ENCODE measurements around the gene NUPR1.
"Not testable (repeated sequence)": the region's sequence is repeated elsewhere in the genome, so short reads cannot be mapped to it uniquely, and the experiment has no call there.

The NUPR1 gene

GRCh38 chr16:28549301-28549899 lies 10.6 kb upstream of the NUPR1 start:
- H3K27ac ChIP-seq, result no peak overlapping the region
- peak overlapping the region in 4 of 11 experiments; percentile 5 to 32 (median 18); a peak in 2 of 22 replicates for H3K4me2 ChIP-seq
- H4K20me1 ChIP-seq, result peaks cover 0 to 1% (median 0%) of the 10 kb centered on the region in 11 experiments; a peak in 4 of 22 replicates
- no peak overlapping the region for H3K4me3 ChIP-seq
- no peaks in the 10 kb centered on the region for H3K27me3 ChIP-seq
- peak overlapping the region in 1 of 11 experiments; percentile 4; a peak in 1 of 22 replicates for H3K9ac ChIP-seq
- H3K36me3 ChIP-seq, result no peaks in the 10 kb centered on the region
- TF ChIP-seq Cebpa-rat (IDR thresholded peaks at IDR 0.05), result no peak
- H3K4me1 ChIP-seq, result peaks cover 7 to 14% (median 9%) of the 10 kb centered on the region in 10 experiments
- H3K9me3 ChIP-seq (replicated peaks in 1 of 11), result no peaks in the 10 kb centered on the region

GRCh38 chr16:28548306-28548802 lies 9.6 kb upstream of the NUPR1 start:
- no peak overlapping the region for H3K9ac ChIP-seq
- H3K4me2 ChIP-seq, result no peak overlapping the region
- H3K4me1 ChIP-seq, result peaks cover 4 to 19% (median 8%) of the 10 kb centered on the region in 10 experiments
- no peaks in the 10 kb centered on the region for H3K27me3 ChIP-seq
- no peak overlapping the region for H3K4me3 ChIP-seq
- H3K9me3 ChIP-seq (replicated peaks in 1 of 11), result no peaks in the 10 kb centered on the region
- H3K27ac ChIP-seq, result no peak overlapping the region
- no peaks in the 10 kb centered on the region for H3K36me3 ChIP-seq
- TF ChIP-seq Cebpa-rat (IDR thresholded peaks at IDR 0.05), result no peak
- no peaks in the 10 kb centered on the region for H4K20me1 ChIP-seq

- no peaks in the 10 kb centered on the region for H3K27me3 ChIP-seq
- no peak overlapping the region for H3K27ac ChIP-seq
- no peaks in the 10 kb centered on the region for H3K9me3 ChIP-seq (replicated peaks in 1 of 11)
- peaks cover 0 to 26% (median 11%) of the 10 kb centered on the region in 10 experiments; a peak in 14 of 20 replicates for H3K4me1 ChIP-seq
- no peak for TF ChIP-seq Cebpa-rat (IDR thresholded peaks at IDR 0.05)
- H3K4me2 ChIP-seq, result no peak overlapping the region
- H4K20me1 ChIP-seq, result no peaks in the 10 kb centered on the region
- no peaks in the 10 kb centered on the region for H3K36me3 ChIP-seq
- no peak overlapping the region for H3K4me3 ChIP-seq
- no peak overlapping the region for H3K9ac ChIP-seq
These were observed 7.9 kb upstream of the NUPR1 start for GRCh38 chr16:28546626-28547025.

GRCh38 chr16:28545964-28546363 lies 7.2 kb upstream of the NUPR1 start:
- H3K4me3 ChIP-seq; H3K9ac ChIP-seq; H3K27ac ChIP-seq; H4K20me1 ChIP-seq; H3K27me3 ChIP-seq; H3K36me3 ChIP-seq; H3K9me3 ChIP-seq (replicated peaks in 1 of 11); H3K4me2 ChIP-seq: not testable (repeated sequence)
- H3K4me1 ChIP-seq, result peaks cover 0 to 26% (median 11%) of the 10 kb centered on the region in 10 experiments; a peak in 14 of 20 replicates

DNA sequence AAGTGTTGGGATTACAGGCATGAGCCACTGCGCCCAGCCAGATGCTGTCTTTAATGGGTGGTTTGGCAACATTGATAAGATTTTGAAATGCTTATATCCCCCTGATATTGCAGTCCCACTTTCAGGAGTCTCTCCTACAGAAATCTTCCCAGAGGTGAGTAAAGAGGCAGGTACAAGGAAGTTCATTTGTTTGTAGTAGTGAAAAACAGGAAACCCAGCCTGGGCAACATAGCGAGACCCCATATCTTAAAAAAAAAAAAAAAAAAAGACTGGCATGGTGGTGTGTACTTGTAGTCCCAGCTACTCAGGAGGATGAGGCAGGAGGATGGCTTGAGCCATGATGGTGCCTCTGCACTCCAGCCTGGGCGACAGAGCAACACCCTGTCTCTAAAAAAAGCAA lies 6.2 kb upstream of the NUPR1 start:
- no peak overlapping the region for H3K4me2 ChIP-seq
- no peaks in the 10 kb centered on the region for H3K36me3 ChIP-seq
- H3K4me1 ChIP-seq, result peaks cover 0 to 31% (median 11%) of the 10 kb centered on the region in 10 experiments; a peak in 14 of 20 replicates

DNA sequence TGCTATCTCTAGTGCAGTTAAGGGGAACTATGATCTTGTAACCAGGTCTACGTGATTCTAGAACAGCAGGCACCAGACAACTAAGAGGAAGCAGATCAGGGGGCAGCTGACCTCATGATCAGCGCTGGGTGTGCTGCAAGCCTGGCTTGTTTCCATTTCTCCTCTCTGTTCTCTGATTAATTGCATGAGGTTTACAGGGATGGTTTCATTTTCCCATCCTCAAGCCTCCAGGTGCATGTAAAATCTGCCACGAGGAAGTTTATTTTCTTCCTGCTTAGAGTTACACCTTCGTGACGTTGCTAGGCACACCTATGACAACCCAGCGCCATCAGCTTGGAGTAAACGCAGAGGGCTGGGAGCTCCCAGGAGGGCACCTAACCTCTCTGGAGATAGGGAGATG lies 4.3 kb upstream of the NUPR1 start:
- H3K27ac ChIP-seq, result peak overlapping the region in 3 of 11 experiments; percentile 24 to 51 (median 48); a peak in 4 of 22 replicates
- no peaks in the 10 kb centered on the region for H3K36me3 ChIP-seq
- no peak for TF ChIP-seq Cebpa-rat (IDR thresholded peaks at IDR 0.05)
- H3K9ac ChIP-seq, result peak overlapping the region in 2 of 11 experiments; percentile 0 to 32; a peak in 1 of 22 replicates
- H3K4me2 ChIP-seq, result peak overlapping the region in 6 of 11 experiments; percentile 5 to 88 (median 42); a peak in 11 of 22 replicates
- no peaks in the 10 kb centered on the region for H4K20me1 ChIP-seq
- no peak overlapping the region for H3K4me3 ChIP-seq
- H3K9me3 ChIP-seq (replicated peaks in 1 of 11), result no peaks in the 10 kb centered on the region
- H3K27me3 ChIP-seq, result no peaks in the 10 kb centered on the region
- H3K4me1 ChIP-seq, result peaks cover 0 to 43% (median 10%) of the 10 kb centered on the region in 10 experiments; a peak in 13 of 20 replicates

More for the DNA sequence above, 6.2 kb upstream of the NUPR1 start:
- no peaks in the 10 kb centered on the region for H4K20me1 ChIP-seq
- TF ChIP-seq Cebpa-rat (IDR thresholded peaks at IDR 0.05), result no peak
- no peak overlapping the region for H3K4me3 ChIP-seq
- no peaks in the 10 kb centered on the region for H3K9me3 ChIP-seq (replicated peaks in 1 of 11)
- no peak overlapping the region for H3K27ac ChIP-seq
- no peak overlapping the region for H3K9ac ChIP-seq
- no peaks in the 10 kb centered on the region for H3K27me3 ChIP-seq

DNA sequence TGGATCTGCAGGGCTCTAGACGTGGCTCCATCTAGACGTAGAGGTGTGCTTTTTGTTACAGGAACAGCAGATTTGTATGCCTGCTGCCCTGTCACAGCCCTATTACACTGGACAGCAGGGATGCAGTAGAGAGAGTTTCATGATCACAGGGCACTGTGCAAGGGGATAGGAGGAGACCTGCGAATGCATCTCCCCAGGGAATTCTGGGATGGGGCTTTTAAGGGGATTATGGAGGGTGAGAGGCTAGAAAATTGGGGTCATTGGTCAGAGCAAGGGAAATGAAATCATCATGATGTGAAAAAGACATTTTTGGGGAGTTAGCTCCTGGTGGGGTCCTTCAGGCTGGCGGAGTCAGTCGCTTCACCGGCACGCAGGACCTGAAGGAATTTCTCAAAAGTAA lies 3.9 kb upstream of the NUPR1 start:
- H4K20me1 ChIP-seq, result no peaks in the 10 kb centered on the region
- H3K27ac ChIP-seq, result peak overlapping the region in 3 of 11 experiments; percentile 24 to 51 (median 48); a peak in 4 of 22 replicates
- H3K4me3 ChIP-seq, result no peak overlapping the region
- peak overlapping the region in 2 of 11 experiments; percentile 0 to 24; a peak in 1 of 22 replicates for H3K9ac ChIP-seq
- peak overlapping the region in 5 of 11 experiments; percentile 5 to 88 (median 44); a peak in 11 of 22 replicates for H3K4me2 ChIP-seq
- TF ChIP-seq Cebpa-rat (IDR thresholded peaks at IDR 0.05), result no peak
- no peaks in the 10 kb centered on the region for H3K27me3 ChIP-seq
- peaks cover 0 to 44% (median 10%) of the 10 kb centered on the region in 10 experiments; a peak in 13 of 20 replicates for H3K4me1 ChIP-seq
- no peaks in the 10 kb centered on the region for H3K9me3 ChIP-seq (replicated peaks in 1 of 11)
- no peaks in the 10 kb centered on the region for H3K36me3 ChIP-seq

DNA sequence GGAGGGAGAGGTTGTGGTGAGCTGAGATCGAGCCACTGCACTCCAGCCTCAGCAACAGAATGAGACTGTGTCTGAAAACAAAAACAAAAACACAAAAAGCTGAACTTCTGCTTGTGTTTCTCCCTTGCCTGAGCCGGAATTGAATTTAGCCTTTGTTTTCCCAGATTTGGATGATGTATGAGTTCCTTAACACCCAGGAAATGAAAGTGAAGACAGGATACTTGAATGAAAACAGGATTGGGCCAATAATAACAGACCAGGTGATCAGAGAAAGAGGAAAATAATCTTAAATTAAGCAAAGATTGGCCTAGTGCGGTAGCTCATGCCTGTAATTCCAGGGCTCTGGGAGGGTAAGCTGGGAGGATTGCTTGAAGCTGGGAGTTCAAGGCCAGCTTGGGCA lies 1.6 kb upstream of the NUPR1 start:
- no peaks in the 10 kb centered on the region for H3K9me3 ChIP-seq (replicated peaks in 1 of 11)
- H3K9ac ChIP-seq, result no peak overlapping the region
- TF ChIP-seq Cebpa-rat (IDR thresholded peaks at IDR 0.05), result no peak
- H3K27ac ChIP-seq, result peak overlapping the region in 3 of 11 experiments; percentile 8 to 24 (median 24); a peak in 3 of 22 replicates
- no peak overlapping the region for H3K4me2 ChIP-seq
- H4K20me1 ChIP-seq, result no peaks in the 10 kb centered on the region
- no peaks in the 10 kb centered on the region for H3K36me3 ChIP-seq
- H3K4me1 ChIP-seq, result peaks cover 0 to 44% (median 10%) of the 10 kb centered on the region in 10 experiments; a peak in 13 of 20 replicates
- no peaks in the 10 kb centered on the region for H3K27me3 ChIP-seq
- no peak overlapping the region for H3K4me3 ChIP-seq

GRCh38 chr16:28537964-28538732 lies 626 bp downstream of the NUPR1 start:
- Histone ChIP-seq H3K4me3 (no peak overlapping the region), H3K4me2 (peak overlapping the region in 3 of 11 experiments; percentile 20 to 42 (median 20); a peak in 4 of 22 replicates), H3K27ac (peak overlapping the region in 5 of 11 experiments; percentile 1 to 91 (median 29); a peak in 8 of 22 replicates)

More at GRCh38 chr16:28537964-28538732, 626 bp downstream of the NUPR1 start:
- H4K20me1 ChIP-seq, result no peaks in the 10 kb centered on the region
- TF ChIP-seq Cebpa-rat (IDR thresholded peaks at IDR 0.05), result no peak
- no peaks in the 10 kb centered on the region for H3K9me3 ChIP-seq (replicated peaks in 1 of 11)
- H3K9ac ChIP-seq, result peak overlapping the region in 2 of 11 experiments; percentile 6 to 7; a peak in 1 of 22 replicates
- H3K27me3 ChIP-seq, result no peaks in the 10 kb centered on the region
- H3K36me3 ChIP-seq, result no peaks in the 10 kb centered on the region
- peaks cover 3 to 61% (median 20%) of the 10 kb centered on the region in 10 experiments; a peak in 17 of 20 replicates for H3K4me1 ChIP-seq

Data from BLaER1 treated with 17β-estradiol and CSF1 and Interleukin-3, amounts not matched to agents 10 nM and 100 nM (cell line).